Mucosa of descending colon (tissue), 3 donors: Measurements from ENCODE around the gene UTP25. TPM values are rescaled to one million over a fixed set of nuclear protein-coding genes. Genes with fewer than 3 reads are reported as not detected.
"Not testable (repeated sequence)": the region's sequence is repeated elsewhere in the genome, so short reads cannot be mapped to it uniquely, and the experiment has no call there.

Experiments used
- ATAC-seq: fragments of 200-7000 bp; cut with Tn5 transposase; one replicate; pipeline ENCODE4 v1.9.1; 2020; ENCODE audit warnings: mild to moderate bottlenecking, moderate library complexity
- DNase-seq, 3 donors: peaks; one replicate each; pipeline ENCODE4 v3.0.0-alpha.2; 2020
- H3K36me3 ChIP-seq: fragments of 200-600 bp; one replicate; pipeline ENCODE4 v1.8.0; 2021; ENCODE audit warnings: low read depth, mild to moderate bottlenecking
- H3K4me1 ChIP-seq: fragments of 200-600 bp; one replicate; pipeline ENCODE4 v1.8.0; 2021; ENCODE audit warnings: low read depth, mild to moderate bottlenecking
- H3K4me3 ChIP-seq: fragments of 200-600 bp; one replicate; pipeline ENCODE4 v1.8.0; 2021; ENCODE audit warnings: mild to moderate bottlenecking
- H3K9me3 ChIP-seq: fragments of 200-600 bp; one replicate; pipeline ENCODE4 v1.8.0; 2021; ENCODE audit warnings: mild to moderate bottlenecking
- intact Hi-C, 2 donors: fragments of 100-400 bp; cut with DNase I in 1 of 2; cut with micrococcal nuclease in 1 of 2; formaldehyde crosslinking; loops; one replicate each; pipeline versions ENCODE4 v1.11.0 to v1.11.1; 2022; cut with DNase I, micrococcal nuclease
- total RNA-seq, 3 donors: library from RNA; stranded (reverse); fragmentation: NEBNext Ultra II Directional in 2 of 3; extraction: Animal tissue kit (Norgen Biotek cat#: 25700) in 2 of 3; gene quantifications; one replicate each; pipeline versions ENCODE4 v1.2.1 to v1.2.4, GENCODE V29; 2021 to 2023
- TF ChIP-seq, protein P1 (sequence below): fragments of 200-600 bp; IDR thresholded peaks from one replicate; pipeline ENCODE4 v1.8.0; 2022; ENCODE audit warnings: antibody characterized with exemption, mild to moderate bottlenecking
- donor health status: DM: no; HTN: no; CAD: no; lungs with moderate emphysema.
- donor health status: DM: no; HTN: no; CAD: no.
- donor health status: DM: no; HTN: yes; CAD: no.

Gene UTP25
- total RNA-seq, 3 donors from 2014 or later: 5.4 to 8.8 (median 6.7) TPM

DNA sequence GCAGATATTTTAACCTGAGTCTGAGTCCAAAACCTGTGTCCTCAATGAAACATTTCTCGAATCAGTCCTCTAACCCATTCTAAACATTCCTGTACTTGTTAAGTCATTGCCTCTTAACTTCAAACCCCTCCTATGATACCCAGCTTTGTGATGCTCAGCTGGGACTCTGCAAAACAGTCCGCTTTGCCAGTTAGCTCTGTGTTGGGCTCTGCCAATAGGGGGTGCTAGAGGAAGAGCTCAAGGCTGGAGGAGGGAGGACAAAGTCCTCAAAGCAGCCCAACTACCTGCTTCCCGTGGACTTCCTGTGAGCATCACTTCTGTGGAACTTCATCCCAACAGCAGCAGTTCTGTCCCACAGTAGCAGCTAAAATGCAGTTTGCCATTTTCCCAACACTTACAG is 72.2 kb downstream of the UTP25 start:
- H3K36me3 ChIP-seq: no peaks in the 10 kb centered on the region
- no peaks in the 10 kb centered on the region for H3K4me1 ChIP-seq
- H3K9me3 ChIP-seq: no peaks in the 10 kb centered on the region
- DNase-seq (peak in 1 of 3 donors; percentile 13), ATAC-seq (peak; percentile 50)
- intact Hi-C loops: no loop called here
- TF ChIP-seq, protein P1, sequence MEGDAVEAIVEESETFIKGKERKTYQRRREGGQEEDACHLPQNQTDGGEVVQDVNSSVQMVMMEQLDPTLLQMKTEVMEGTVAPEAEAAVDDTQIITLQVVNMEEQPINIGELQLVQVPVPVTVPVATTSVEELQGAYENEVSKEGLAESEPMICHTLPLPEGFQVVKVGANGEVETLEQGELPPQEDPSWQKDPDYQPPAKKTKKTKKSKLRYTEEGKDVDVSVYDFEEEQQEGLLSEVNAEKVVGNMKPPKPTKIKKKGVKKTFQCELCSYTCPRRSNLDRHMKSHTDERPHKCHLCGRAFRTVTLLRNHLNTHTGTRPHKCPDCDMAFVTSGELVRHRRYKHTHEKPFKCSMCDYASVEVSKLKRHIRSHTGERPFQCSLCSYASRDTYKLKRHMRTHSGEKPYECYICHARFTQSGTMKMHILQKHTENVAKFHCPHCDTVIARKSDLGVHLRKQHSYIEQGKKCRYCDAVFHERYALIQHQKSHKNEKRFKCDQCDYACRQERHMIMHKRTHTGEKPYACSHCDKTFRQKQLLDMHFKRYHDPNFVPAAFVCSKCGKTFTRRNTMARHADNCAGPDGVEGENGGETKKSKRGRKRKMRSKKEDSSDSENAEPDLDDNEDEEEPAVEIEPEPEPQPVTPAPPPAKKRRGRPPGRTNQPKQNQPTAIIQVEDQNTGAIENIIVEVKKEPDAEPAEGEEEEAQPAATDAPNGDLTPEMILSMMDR: no peak
- H3K4me3 ChIP-seq: no peak overlapping the region

DNA sequence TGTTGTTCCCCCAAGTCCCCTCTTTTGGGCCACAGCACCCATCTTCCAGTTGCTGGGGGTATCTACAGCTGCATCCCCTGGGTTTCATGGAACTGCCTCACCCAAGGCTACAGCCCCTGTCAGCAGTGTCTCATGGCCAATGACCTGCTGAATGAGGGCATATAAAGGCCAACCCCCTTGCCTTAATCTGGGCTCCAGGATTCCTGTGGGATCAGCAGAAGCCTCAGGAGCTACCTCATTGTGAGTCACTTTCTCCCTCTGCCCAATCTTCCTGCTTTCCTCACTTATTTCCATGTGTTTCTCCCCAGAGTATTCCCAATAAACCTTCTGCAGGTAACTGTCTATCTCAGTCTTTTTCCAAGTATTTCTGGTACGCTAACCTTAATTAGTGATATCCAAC is 73.0 kb downstream of the UTP25 start:
- no peak for DNase-seq
- TF ChIP-seq, protein P1: no peak

DNA sequence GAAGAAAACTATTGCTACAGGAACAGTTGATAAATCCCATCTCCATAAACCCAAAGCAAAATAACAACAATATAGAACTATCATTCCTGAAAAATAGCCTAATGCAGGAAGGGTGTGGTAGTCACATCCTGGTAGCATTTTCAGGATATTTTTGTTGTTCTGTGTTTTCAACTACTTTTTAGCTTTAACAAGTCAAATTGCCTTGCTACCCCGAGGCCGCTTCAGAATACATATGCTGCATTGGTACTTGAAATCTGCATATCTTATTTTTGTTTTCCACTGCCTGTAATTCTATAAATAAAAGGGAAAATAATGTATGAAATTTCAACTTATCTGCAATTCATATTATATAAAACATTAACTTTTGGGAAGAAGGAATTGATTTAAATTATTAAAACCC is 73.4 kb downstream of the UTP25 start:
- intact Hi-C loops: no loop called here
- Histone ChIP-seq H3K36me3 (no peaks in the 10 kb centered on the region), H3K4me3 (no peak overlapping the region), H3K4me1 (no peaks in the 10 kb centered on the region), H3K9me3 (no peaks in the 10 kb centered on the region)
- TF ChIP-seq, protein P1: no peak
- ATAC-seq (no peak), DNase-seq (no peak)

More for the DNA sequence above, 73.0 kb downstream of the UTP25 start:
- intact Hi-C loops: no loop called here
- Histone ChIP-seq H3K9me3 (no peaks in the 10 kb centered on the region), H3K36me3 (no peaks in the 10 kb centered on the region), H3K4me1 (no peaks in the 10 kb centered on the region), H3K4me3 (no peak overlapping the region)
- no peak for ATAC-seq

DNA sequence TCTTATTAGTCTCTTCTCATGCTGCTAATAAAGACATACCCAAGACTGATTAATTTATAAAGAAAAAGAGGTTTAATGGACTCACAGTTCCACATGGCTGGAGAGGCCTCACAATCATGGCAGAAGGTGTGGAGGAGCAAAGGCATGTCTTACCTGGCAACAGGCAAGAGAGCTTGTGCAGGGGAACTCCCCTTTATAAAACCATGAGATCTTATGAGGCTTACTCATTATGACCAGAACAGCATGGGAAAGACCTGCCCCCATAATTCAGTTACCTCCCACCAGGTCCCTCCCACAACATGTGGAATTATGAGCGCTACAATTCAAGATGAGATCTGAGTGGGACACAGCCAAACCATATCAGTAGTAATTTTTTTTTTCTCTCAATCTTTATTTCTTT is 77.0 kb downstream of the UTP25 start:
- intact Hi-C loops, H3K4me3 ChIP-seq, DNase-seq, ATAC-seq, H3K4me1 ChIP-seq, H3K36me3 ChIP-seq, H3K9me3 ChIP-seq: not testable (repeated sequence)

Other genes starting within 250 kb of the UTP25 start
- gene CAMK1G, start 244.3 kb upstream of the UTP25 start, total RNA-seq: under 1 TPM in 1 of 3 donors, not detected in 2; 0.60 TPM
- 100 to 1,000 TPM in 1 of 3 donors, 10 to 100 TPM in 2; 40.3 to 142 (median 62.1) TPM for gene LAMB3, start 175.5 kb upstream of the UTP25 start, total RNA-seq
- 10 to 100 TPM in 1 of 3 donors, 1 to 10 TPM in 2; 5.8 to 13.5 (median 9.0) TPM for gene G0S2, start 152.6 kb upstream of the UTP25 start, total RNA-seq
- 1 to 10 TPM in 2 of 3 donors, not detected in 1; 2.8 to 5.7 TPM for gene HSD11B1, start 123.1 kb upstream of the UTP25 start, total RNA-seq
- 1 to 10 TPM; 4.7 to 7.7 (median 6.4) TPM for gene TRAF3IP3, start 71.9 kb upstream of the UTP25 start, total RNA-seq
- gene C1orf74, start 43.4 kb upstream of the UTP25 start, total RNA-seq: 1 to 10 TPM; 1.9 to 3.4 (median 2.7) TPM
- gene IRF6, start 21.8 kb upstream of the UTP25 start, total RNA-seq: 100 to 1,000 TPM in 1 of 3 donors, 10 to 100 TPM in 2; 42.9 to 115 (median 96.9) TPM
- gene SYT14, start 110.2 kb downstream of the UTP25 start, total RNA-seq: under 1 TPM in 1 of 3 donors, not detected in 2; 0.41 TPM